HEK293T (cell line): ENCODE data around the gene AARS1.

Experiments used
- CTCF ChIA-PET: fragments of 350-600 bp; formaldehyde crosslinking; extraction: SDS; loops from one replicate; lab custom pipeline; 2021; ENCODE audit warnings: antibody characterized with exemption, inconsistent platforms; lab: Yijun Ruan, JAX
- POLR2A ChIA-PET: fragments of 350-600 bp; formaldehyde crosslinking; extraction: SDS; loops from one replicate; lab custom pipeline; 2020; ENCODE audit warnings: antibody characterized with exemption, inconsistent platforms; lab: Yijun Ruan, JAX
- DNase-seq: peaks from one replicate; pipeline ENCODE4 v3.0.0; 2012; ENCODE audit warnings: mixed read lengths; ENCODE audit errors: extremely low spot score
- ARNT ChIP-seq: fragments of 450-650 bp; IDR thresholded peaks from 2 replicates; pipeline ENCODE4 v1.6.1; 2017; ENCODE audit warnings: mild to moderate bottlenecking
- BHLHE40 ChIP-seq: fragments of 450-650 bp; IDR thresholded peaks from 2 replicates; pipeline ENCODE4 v1.6.1; 2016; ENCODE audit warnings: mild to moderate bottlenecking, moderate library complexity, borderline replicate concordance
- CTBP1 ChIP-seq: fragments of 450-650 bp; IDR thresholded peaks from 2 replicates; pipeline ENCODE4 v1.6.1; 2016; ENCODE audit warnings: borderline replicate concordance
- ELF4 ChIP-seq: fragments of 450-650 bp; IDR thresholded peaks from 2 replicates; pipeline ENCODE4 v1.6.1; 2017; ENCODE audit warnings: antibody characterized with exemption
- FOXA1 ChIP-seq: fragments of 450-650 bp; IDR thresholded peaks from 2 replicates; pipeline ENCODE4 v1.6.1; 2016; ENCODE audit warnings: mild to moderate bottlenecking
- FOXK2 ChIP-seq: fragments of 450-650 bp; IDR thresholded peaks from 2 replicates; pipeline ENCODE4 v1.6.1; 2016; ENCODE audit warnings: mild to moderate bottlenecking
- FOXM1 ChIP-seq: fragments of 450-650 bp; IDR thresholded peaks from 2 replicates; pipeline ENCODE4 v1.6.1; 2017; ENCODE audit warnings: mild to moderate bottlenecking, borderline replicate concordance
- HDGF ChIP-seq: fragments of 450-650 bp; IDR thresholded peaks from 2 replicates; pipeline ENCODE4 v1.6.1; 2017; ENCODE audit warnings: antibody characterized with exemption, borderline replicate concordance
- L3MBTL2 ChIP-seq: fragments of 450-650 bp; conservative IDR thresholded peaks from 2 replicates; pipeline ENCODE4 v1.6.1; 2016; ENCODE audit warnings: mild to moderate bottlenecking
- LEF1 ChIP-seq: fragments of 450-650 bp; IDR thresholded peaks from 2 replicates; pipeline ENCODE4 v1.6.1; 2017; ENCODE audit warnings: mild to moderate bottlenecking, borderline replicate concordance
- NFRKB ChIP-seq: fragments of 450-650 bp; IDR thresholded peaks from 2 replicates; pipeline ENCODE4 v1.6.1; 2016; ENCODE audit warnings: mild to moderate bottlenecking, moderate library complexity
- SP1 ChIP-seq: fragments of 450-650 bp; IDR thresholded peaks from 2 replicates; pipeline ENCODE4 v1.6.1; 2017
- SUZ12 ChIP-seq: fragments of 450-650 bp; IDR thresholded peaks from 2 replicates; pipeline ENCODE4 v1.6.1; 2016; ENCODE audit warnings: mild to moderate bottlenecking
- TARDBP ChIP-seq: fragments of 450-650 bp; IDR thresholded peaks from 2 replicates; pipeline ENCODE4 v1.6.1; 2016
- ZNF384 ChIP-seq: fragments of 450-650 bp; IDR thresholded peaks from 2 replicates; pipeline ENCODE4 v1.6.1; 2016
- TF ChIP-seq, protein P1 (sequence below): fragments of 450-650 bp; IDR thresholded peaks from 2 replicates; pipeline ENCODE4 v1.6.1; 2016

The AARS1 gene

DNA sequence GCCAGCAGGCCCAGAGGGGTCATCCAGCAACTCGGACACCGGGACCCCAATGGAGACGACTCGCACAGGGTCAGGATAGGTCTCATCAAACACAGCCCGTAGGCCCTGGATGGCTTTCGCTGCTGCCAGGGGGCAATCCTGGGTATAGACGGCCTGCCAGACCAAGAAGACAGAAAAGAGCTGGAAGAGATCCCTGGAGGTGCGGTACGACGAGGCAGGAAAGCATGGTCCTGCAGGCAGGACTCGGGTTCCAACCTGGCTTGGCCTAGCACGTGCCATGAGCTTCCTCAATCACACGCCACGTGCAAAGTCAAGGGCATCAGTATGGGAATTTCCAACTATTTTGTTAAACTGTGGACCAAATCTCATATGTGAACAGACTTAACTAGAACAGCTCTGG lies 31.2 kb downstream of the AARS1 start:
- ChIA-PET POLR2A (no interaction called here), CTCF (no interaction called here)
- no peak for TF ChIP-seq ZNF384
- no peak for TF ChIP-seq BHLHE40
- TF ChIP-seq NFRKB, result no peak
- no peak for TF ChIP-seq SP1
- TF ChIP-seq HDGF, result no peak
- DNase-seq, result no peak

DNA sequence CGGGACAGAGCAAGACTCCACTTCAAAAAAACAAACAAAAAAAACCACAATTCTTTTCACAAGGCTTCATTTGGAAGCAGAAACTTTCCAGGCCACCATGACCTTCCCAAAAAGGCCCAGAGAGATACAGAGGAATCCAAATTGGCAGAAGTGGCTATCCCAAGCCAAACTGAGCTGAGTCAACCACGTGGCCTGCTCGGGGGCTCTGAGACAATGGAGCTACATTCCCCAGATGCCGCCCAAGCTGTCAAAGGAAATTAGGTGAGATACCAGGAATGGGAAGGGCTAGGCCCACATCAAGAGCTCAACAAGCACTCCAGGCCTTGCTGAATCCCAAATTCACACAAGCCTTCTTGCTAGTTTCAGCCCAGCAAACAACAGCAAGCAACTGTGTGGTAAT lies 31.9 kb downstream of the AARS1 start:
- CTCF ChIA-PET, result no interaction called here
- POLR2A ChIA-PET, result no interaction called here
- DNase-seq, result peak; percentile 3
- no peak for TF ChIP-seq ZNF384
- TF ChIP-seq SUZ12, result no peak
- TF ChIP-seq L3MBTL2, result no peak
- TF ChIP-seq BHLHE40, result no peak
- no peak for TF ChIP-seq FOXM1

DNA sequence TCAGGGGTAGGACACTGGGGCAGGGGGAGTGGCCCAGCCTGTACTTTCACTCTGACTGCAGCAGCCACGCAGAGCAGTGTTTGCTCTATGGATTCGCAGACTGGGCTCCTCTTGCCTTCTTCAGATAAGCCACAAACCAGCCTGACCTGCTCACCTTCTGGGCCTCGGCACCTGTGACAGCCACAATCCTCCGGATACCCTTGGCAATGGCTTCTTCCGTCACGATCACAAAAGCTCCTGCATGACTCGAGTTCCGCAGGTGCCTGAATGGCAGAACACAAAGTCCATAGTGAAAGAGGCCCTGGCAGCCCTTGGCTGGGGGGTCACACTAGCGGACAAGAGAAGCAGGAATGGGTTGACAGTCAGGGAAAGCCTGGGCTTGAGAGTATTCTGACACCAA lies 33.7 kb downstream of the AARS1 start:
- ChIA-PET POLR2A (interaction anchor here (1.3 kb wide), 1 partner anchor 12 kb away, joined by 3 read pairs; no protein-coding TSS in a partner anchor), CTCF (interaction anchor here (0.9 kb wide), 1 partner anchor 12 kb away, joined by 4 read pairs; no protein-coding TSS in a partner anchor)
- no peak for DNase-seq
- TF ChIP-seq L3MBTL2 (no peak), NFRKB (no peak), ZNF384 (no peak), CTBP1 (no peak), FOXA1 (no peak), FOXK2 (no peak), ELF4 (no peak), ARNT (no peak), SP1 (no peak), BHLHE40 (no peak), HDGF (no peak), TARDBP (no peak), FOXM1 (no peak), SUZ12 (no peak), LEF1 (no peak)
- TF ChIP-seq, protein P1, sequence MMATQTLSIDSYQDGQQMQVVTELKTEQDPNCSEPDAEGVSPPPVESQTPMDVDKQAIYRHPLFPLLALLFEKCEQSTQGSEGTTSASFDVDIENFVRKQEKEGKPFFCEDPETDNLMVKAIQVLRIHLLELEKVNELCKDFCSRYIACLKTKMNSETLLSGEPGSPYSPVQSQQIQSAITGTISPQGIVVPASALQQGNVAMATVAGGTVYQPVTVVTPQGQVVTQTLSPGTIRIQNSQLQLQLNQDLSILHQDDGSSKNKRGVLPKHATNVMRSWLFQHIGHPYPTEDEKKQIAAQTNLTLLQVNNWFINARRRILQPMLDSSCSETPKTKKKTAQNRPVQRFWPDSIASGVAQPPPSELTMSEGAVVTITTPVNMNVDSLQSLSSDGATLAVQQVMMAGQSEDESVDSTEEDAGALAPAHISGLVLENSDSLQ, result no peak

DNA sequence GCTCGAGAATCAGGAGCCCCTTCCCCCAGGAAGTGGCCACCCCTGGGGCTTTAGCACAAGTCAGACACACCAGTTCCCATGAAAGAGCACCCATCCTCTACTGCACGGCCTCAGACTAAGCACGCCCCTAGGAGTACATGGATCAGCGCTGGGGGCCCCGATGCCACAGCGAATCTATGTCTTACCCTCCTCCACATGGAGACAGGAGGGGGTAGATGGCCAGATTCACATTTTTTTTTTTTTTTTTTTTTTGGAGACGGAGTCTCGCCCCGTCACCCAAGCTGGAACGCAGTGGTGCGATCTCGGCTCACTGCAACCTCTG lies 34.4 kb downstream of the AARS1 start:
- DNase-seq, result peak; percentile 3
- ChIA-PET CTCF (interaction anchor here (1.9 kb wide), 1 partner anchor 12 kb away, joined by 9 read pairs; no protein-coding TSS in a partner anchor), POLR2A (interaction anchor here (1.3 kb wide), 1 partner anchor 13 kb away, joined by 3 read pairs; no protein-coding TSS in a partner anchor)
- TF ChIP-seq LEF1 (no peak), SP1 (no peak), L3MBTL2 (no peak), BHLHE40 (no peak), SUZ12 (no peak), NFRKB (no peak), FOXM1 (no peak), ELF4 (no peak), ARNT (no peak), TARDBP (no peak)
- TF ChIP-seq, protein P1, result no peak

DNA sequence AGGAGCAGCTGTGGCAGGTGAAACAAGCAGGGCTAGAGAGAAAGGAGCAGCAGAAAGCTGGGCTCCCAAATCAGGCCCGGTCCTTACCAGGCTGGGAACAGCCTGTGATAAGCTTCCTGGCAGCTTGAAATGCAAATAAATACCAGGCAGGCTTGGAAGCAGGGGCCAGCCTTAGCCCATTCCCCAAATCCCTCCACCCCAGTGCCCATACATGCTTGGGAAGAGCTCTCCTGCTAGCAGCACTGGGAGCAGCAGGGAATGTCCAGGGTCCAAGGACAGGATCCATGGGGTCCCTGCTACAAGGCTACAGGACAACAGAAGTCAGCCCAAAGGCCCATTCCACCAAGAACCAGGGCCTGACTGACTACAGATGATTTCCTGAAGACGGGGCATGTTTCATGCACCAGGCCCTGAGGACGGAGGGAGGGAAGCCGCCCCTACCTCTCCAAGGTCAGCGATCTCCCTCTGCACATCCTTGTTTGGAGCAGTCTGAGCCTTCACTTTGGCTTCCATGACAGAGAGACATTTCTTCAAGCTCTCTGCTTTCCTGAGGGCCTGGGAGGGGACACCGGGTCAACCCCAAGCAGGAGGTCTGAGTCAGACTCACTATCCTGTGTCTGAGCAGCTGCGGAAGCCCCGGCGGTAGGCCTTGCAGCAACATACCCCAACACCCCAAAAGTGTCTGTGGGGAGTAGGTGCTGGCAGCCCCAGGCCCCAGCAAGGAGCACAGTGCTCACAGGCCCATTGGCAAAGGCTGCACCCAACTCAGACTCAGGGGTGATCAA lies 34.9 kb downstream of the AARS1 start:
- DNase-seq, result peak; percentile 3
- POLR2A ChIA-PET, result interaction anchor here (1.3 to 1.6 kb wide), 2 partner anchors 13 to 34 kb away, joined by 3 to 5 read pairs; partner anchors contain the start of gene AARS1

DNA sequence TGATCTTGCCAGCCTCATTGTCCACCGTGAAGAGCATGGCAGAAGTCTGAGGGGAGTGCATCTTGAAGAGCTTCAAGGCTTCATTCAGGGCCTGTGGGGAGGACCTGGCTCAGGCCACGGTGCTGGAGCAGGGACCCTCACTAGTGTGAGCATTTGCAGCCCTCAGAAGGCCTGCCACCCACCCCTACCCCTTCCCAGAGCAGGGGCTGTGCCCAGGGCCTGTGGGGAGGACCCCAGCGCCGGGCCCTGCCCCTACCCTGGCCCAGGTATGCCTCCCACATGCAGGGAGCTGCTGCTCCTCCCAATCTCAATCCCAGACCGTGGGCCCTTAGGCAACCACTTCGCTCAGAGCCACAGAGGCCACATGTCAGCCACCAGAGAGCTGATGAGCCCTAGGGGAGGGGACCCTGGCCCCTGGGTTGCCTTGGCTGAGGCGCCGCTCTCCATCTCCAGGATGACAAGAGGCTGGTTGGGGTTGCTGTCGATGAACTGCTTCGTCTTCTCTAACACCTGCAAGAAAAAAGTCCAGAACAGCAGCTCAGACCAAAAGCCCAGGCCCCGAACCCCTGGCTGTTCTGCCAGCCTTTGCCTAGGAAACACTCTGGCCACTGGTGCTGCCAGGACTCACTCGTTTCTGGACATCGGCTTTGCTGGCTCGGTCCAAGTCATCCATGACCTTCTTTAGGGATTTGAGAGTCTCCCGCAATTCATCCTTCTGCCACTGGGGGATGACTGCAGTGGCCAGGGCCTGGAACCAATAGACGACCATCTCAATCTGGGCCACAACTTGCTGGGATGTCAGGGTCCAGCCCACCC lies 35.8 kb downstream of the AARS1 start:
- DNase-seq, result peak; percentile 54
- ChIA-PET CTCF (interaction anchor here (0.6 to 1.9 kb wide), 2 partner anchors 14 to 61 kb away, joined by 3 to 9 read pairs; no protein-coding TSS in a partner anchor), POLR2A (interaction anchor here (0.7 to 1.6 kb wide), 2 partner anchors 35 to 128 kb away, joined by 3 to 5 read pairs; partner anchors contain the start of gene AARS1)
- TF ChIP-seq ZNF384 (no peak), SUZ12 (no peak), FOXA1 (no peak), BHLHE40 (no peak), LEF1 (no peak), ARNT (no peak)

More for the DNA sequence above, 34.9 kb downstream of the AARS1 start:
- TF ChIP-seq FOXM1 (no peak), SP1 (no peak)
- CTCF ChIA-PET, result interaction anchor here (0.6 to 1.9 kb wide), 2 partner anchors 13 to 60 kb away, joined by 3 to 9 read pairs; no protein-coding TSS in a partner anchor
